Measurements from ENCODE around the gene SLC1A3.

- TF ChIP-seq CTCF (IDR thresholded peaks at IDR 0.05): no peak
- TF ChIP-seq POLR2A (IDR thresholded peaks at IDR 0.05): no peak
Observed at GRCh38 chr5:36661456-36662220, 55.2 kb downstream of the SLC1A3 start.

All from heart left ventricle (tissue), 13 donors.